ENCODE data around the gene PBRM1. TPM values are rescaled to one million over a fixed set of nuclear protein-coding genes. Genes with fewer than 3 reads are reported as not detected.
A peak's percentile ranks its signal among the peaks of the same experiment; 100 is the strongest.

The PBRM1 gene
- total RNA-seq, 4 donors from 2014 or later: 22.5 to 152 (median 56.6) TPM

GRCh38 chr3:52650439-52650838 lies 35.3 kb downstream of the PBRM1 start:
- Histone ChIP-seq H3K27me3 (no peaks in the 10 kb centered on the region), H3K4me3 (no peak overlapping the region), H3K9me3 (no peaks in the 10 kb centered on the region), H3K27ac (peak overlapping the region in 1 of 2 donors; percentile 15), H3K36me3 (no peaks in the 10 kb centered on the region), H3K4me1 (no peaks in the 10 kb centered on the region)
- no peak for TF ChIP-seq POLR2A (IDR thresholded peaks at IDR 0.05)
- TF ChIP-seq, protein P1, sequence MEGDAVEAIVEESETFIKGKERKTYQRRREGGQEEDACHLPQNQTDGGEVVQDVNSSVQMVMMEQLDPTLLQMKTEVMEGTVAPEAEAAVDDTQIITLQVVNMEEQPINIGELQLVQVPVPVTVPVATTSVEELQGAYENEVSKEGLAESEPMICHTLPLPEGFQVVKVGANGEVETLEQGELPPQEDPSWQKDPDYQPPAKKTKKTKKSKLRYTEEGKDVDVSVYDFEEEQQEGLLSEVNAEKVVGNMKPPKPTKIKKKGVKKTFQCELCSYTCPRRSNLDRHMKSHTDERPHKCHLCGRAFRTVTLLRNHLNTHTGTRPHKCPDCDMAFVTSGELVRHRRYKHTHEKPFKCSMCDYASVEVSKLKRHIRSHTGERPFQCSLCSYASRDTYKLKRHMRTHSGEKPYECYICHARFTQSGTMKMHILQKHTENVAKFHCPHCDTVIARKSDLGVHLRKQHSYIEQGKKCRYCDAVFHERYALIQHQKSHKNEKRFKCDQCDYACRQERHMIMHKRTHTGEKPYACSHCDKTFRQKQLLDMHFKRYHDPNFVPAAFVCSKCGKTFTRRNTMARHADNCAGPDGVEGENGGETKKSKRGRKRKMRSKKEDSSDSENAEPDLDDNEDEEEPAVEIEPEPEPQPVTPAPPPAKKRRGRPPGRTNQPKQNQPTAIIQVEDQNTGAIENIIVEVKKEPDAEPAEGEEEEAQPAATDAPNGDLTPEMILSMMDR (IDR thresholded peaks at IDR 0.05): no peak
- intact Hi-C loops (cut with DNase I; ENCODE audit: low total_unique reads): no loop called here
- DNase-seq: no peak

DNA sequence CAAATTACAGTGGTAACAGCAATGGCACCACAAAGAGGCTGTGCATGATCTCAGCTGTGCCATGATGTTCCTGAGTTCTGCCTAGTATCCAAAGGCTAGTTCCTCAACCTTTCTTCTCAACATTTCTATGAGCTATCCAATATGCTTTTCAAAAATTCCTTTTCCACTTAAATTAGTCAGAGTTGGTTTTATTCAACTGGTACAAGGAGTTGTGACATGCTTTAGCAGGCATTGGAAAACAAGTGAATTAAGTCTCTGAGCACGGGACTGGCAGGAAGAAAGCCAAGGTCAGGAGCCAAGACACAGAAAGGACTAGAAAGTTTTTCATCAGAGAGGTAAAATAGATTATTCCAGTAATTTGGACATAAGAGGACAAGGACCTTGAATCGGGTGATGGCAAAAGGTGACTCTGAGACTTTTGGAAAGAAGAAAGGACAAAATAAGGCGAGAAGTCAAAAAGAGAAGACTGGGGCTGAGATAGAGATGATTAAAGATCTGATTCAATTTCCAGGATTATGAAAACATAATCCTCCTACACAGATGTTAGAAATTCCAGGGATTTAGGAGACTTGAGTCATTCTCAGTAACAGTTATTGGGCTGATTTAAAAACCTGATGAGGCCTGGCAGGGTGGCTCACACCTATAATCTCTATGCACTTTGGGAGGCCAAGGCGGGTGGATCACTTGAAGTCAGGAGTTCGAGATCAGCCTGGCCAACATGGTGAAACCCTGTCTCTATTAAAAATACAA lies 36.1 kb downstream of the PBRM1 start:
- TF ChIP-seq, protein P1 (IDR thresholded peaks at IDR 0.05): no peak
- no peak for TF ChIP-seq POLR2A (IDR thresholded peaks at IDR 0.05)
- intact Hi-C loops (cut with DNase I; ENCODE audit: low total_unique reads): no loop called here
- H3K36me3 ChIP-seq: no peaks in the 10 kb centered on the region
- no peaks in the 10 kb centered on the region for H3K4me1 ChIP-seq
- no peak for DNase-seq
- peak overlapping the region in 1 of 2 donors; percentile 67 for H3K27ac ChIP-seq
- H3K27me3 ChIP-seq: no peaks in the 10 kb centered on the region
- H3K9me3 ChIP-seq: no peaks in the 10 kb centered on the region
- H3K4me3 ChIP-seq: no peak overlapping the region

- no peak for DNase-seq
- Histone ChIP-seq H3K27me3 (no peaks in the 10 kb centered on the region), H3K4me1 (no peaks in the 10 kb centered on the region), H3K36me3 (no peaks in the 10 kb centered on the region), H3K27ac (no peak overlapping the region), H3K4me3 (no peak overlapping the region), H3K9me3 (no peaks in the 10 kb centered on the region)
- intact Hi-C loops (cut with DNase I; ENCODE audit: low total_unique reads): no loop called here
- no peak for TF ChIP-seq POLR2A (IDR thresholded peaks at IDR 0.05)
- TF ChIP-seq, protein P1 (IDR thresholded peaks at IDR 0.05): no peak
Observed at GRCh38 chr3:52645549-52645948, 40.2 kb downstream of the PBRM1 start.

DNA sequence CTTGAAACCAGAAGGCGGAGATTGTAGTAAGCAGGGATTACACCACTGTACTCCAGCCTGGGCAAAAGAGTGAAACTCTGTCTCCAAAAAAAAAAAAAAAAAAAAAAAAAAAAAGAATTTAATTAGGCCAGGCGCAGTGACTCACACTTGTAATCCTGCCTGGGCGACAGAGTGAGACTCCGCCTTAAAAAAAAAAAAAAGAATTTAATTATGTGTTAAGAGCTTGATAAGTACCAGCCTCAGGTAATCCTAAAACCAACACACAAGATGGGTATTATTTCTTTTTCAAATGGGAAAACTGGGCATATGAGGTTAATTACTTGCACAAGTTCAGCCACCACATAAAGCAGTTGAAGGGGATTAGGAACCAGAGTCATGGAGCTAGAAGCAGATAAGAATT lies 49.0 kb downstream of the PBRM1 start:
- intact Hi-C loops (cut with DNase I; ENCODE audit: low total_unique reads): no loop called here
- Histone ChIP-seq H3K27ac (no peak overlapping the region), H3K36me3 (peaks cover 0 to 4% of the 10 kb centered on the region in 2 donors), H3K27me3 (no peaks in the 10 kb centered on the region), H3K4me1 (no peaks in the 10 kb centered on the region), H3K4me3 (no peak overlapping the region), H3K9me3 (no peaks in the 10 kb centered on the region)
- TF ChIP-seq POLR2A (IDR thresholded peaks at IDR 0.05): no peak
- TF ChIP-seq, protein P1 (IDR thresholded peaks at IDR 0.05): no peak
- no peak for DNase-seq

DNA sequence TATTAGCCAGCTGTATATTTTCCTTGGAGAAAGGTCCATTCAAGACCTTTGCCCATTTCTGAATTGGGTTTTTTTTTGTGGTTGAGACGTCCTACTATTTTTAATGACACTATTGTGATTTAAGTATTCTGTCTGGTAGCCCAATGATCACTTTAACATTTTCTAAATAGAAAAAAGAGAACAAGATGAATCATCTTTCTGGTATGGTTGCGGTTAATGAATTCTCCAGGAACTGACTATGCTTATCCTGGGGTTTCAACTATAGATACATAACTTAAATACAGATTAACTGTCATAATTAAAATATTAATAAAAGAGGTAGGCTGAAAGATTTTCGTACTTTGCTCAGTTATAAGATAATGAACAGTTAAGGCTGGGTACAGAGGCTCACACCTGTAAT lies 51.9 kb downstream of the PBRM1 start:
- intact Hi-C loops (cut with DNase I; ENCODE audit: low total_unique reads): no loop called here
- Histone ChIP-seq H3K9me3 (no peaks in the 10 kb centered on the region), H3K27me3 (no peaks in the 10 kb centered on the region), H3K4me3 (no peak overlapping the region), H3K27ac (no peak overlapping the region), H3K4me1 (no peaks in the 10 kb centered on the region), H3K36me3 (peaks cover 0 to 4% of the 10 kb centered on the region in 2 donors)
- no peak for TF ChIP-seq POLR2A (IDR thresholded peaks at IDR 0.05)
- TF ChIP-seq, protein P1 (IDR thresholded peaks at IDR 0.05): no peak
- DNase-seq: no peak
